OCI-LY7 (cell line): ENCODE data around the gene KLHL24.

ENCODE experiments used
- EZH2phosphoT487 ChIP-seq: fragments of 200-600 bp; sonication (generic); IDR thresholded peaks from 2 replicates; pipeline ENCODE4 v1.6.1; 2018; ENCODE audit warnings: low read depth, borderline replicate concordance, mild to moderate bottlenecking, mixed run types, antibody characterized with exemption, low read length, moderate library complexity, mixed read lengths
- TF ChIP-seq, protein P1 (sequence below): fragments of 200-600 bp; sonication (generic); conservative IDR thresholded peaks from 2 replicates; pipeline ENCODE4 v1.5.1; 2014; ENCODE audit warnings: mild to moderate bottlenecking, antibody characterized with exemption, low read length, moderate library complexity, mixed read lengths

DNA sequence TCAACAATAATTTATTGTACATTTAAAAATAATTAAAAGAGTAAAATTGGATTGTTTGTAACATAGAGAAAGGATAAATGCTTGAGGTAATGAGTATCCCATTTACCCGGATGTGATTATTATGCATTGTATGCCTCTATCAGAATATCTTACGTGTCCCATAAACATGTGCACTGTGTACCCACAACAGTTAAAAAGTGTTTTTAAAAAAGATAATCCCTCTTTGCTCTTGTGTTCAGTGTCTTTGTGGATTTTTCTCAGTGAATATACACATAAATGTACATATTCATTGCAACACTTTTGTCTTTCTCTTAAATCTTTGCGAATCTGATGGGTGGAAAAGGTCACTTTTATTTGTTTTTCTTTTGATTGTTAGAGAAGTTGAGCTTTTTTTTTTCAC is 82.6 kb downstream of the KLHL24 start:
- TF ChIP-seq, protein P1, sequence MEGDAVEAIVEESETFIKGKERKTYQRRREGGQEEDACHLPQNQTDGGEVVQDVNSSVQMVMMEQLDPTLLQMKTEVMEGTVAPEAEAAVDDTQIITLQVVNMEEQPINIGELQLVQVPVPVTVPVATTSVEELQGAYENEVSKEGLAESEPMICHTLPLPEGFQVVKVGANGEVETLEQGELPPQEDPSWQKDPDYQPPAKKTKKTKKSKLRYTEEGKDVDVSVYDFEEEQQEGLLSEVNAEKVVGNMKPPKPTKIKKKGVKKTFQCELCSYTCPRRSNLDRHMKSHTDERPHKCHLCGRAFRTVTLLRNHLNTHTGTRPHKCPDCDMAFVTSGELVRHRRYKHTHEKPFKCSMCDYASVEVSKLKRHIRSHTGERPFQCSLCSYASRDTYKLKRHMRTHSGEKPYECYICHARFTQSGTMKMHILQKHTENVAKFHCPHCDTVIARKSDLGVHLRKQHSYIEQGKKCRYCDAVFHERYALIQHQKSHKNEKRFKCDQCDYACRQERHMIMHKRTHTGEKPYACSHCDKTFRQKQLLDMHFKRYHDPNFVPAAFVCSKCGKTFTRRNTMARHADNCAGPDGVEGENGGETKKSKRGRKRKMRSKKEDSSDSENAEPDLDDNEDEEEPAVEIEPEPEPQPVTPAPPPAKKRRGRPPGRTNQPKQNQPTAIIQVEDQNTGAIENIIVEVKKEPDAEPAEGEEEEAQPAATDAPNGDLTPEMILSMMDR: no peak
- TF ChIP-seq EZH2phosphoT487: no peak
